WTC11 (cell line): ENCODE data around the gene ALG5. TPM values are rescaled to one million over a fixed set of nuclear protein-coding genes. Genes with fewer than 3 reads are reported as not detected.

Experiments
- ATAC-seq: fragments of 200-7000 bp; cut with Tn5 transposase; 2 replicates; pipeline ENCODE4 v1.10.0; 2021; ENCODE audit warnings: mild to moderate bottlenecking, moderate library complexity
- CTCF ChIA-PET: fragments of 300-600 bp; sonication (Branson Sonifier 250); formaldehyde crosslinking; loops from one replicate; lab custom pipeline; 2021; ENCODE audit warnings: antibody characterized with exemption; lab: Charles Lee
- POLR2A ChIA-PET: fragments of 350-600 bp; sonication (Branson Sonifier 250); formaldehyde crosslinking; loops from one replicate; lab custom pipeline; 2021; ENCODE audit warnings: antibody characterized with exemption; lab: Charles Lee
- DNase-seq: peaks from one replicate; pipeline ENCODE4 v3.0.0; 2021; ENCODE audit warnings: low spot score
- H3K27ac Mint-ChIP-seq: 2 replicates; pipeline ENCODE4 v1.8.0; 2021; ENCODE audit warnings: mixed read lengths
- H3K27me3 Mint-ChIP-seq: 2 replicates; pipeline ENCODE4 v1.8.0; 2021; ENCODE audit warnings: low read depth, mild to moderate bottlenecking, moderate library complexity, mixed read lengths
- H3K36me3 Mint-ChIP-seq: 2 replicates; pipeline ENCODE4 v1.8.0; 2021; ENCODE audit warnings: mixed read lengths
- H3K4me1 Mint-ChIP-seq: 2 replicates; pipeline ENCODE4 v1.8.0; 2022; ENCODE audit warnings: mixed read lengths
- H3K4me3 Mint-ChIP-seq: 2 replicates; pipeline ENCODE4 v1.8.0; 2021; ENCODE audit warnings: mild to moderate bottlenecking, moderate library complexity, mixed read lengths
- H3K9me3 Mint-ChIP-seq: 2 replicates; pipeline ENCODE4 v1.8.0; 2021; ENCODE audit warnings: mixed read lengths
- AFF4 ChIP-seq: sonication (generic); formaldehyde crosslinking; IDR thresholded peaks from 2 replicates; pipeline ENCODE4 v1.8.1; 2023; ENCODE audit warnings: mild to moderate bottlenecking, missing genetic modification reagents, borderline replicate concordance
- ARID4B ChIP-seq: sonication (generic); formaldehyde crosslinking; IDR thresholded peaks from 2 replicates; pipeline ENCODE4 v1.8.0; 2023; ENCODE audit warnings: missing genetic modification reagents, mild to moderate bottlenecking, borderline replicate concordance
- ATF3 ChIP-seq: sonication (generic); formaldehyde crosslinking; conservative IDR thresholded peaks from 2 replicates; pipeline ENCODE4 v1.8.1; 2022; ENCODE audit warnings: mild to moderate bottlenecking, missing genetic modification reagents
- ATF6 ChIP-seq: sonication (generic); formaldehyde crosslinking; IDR thresholded peaks from 2 replicates; pipeline ENCODE4 v1.8.1; 2023; ENCODE audit warnings: mild to moderate bottlenecking, missing genetic modification reagents
- CREB1 ChIP-seq: sonication (generic); formaldehyde crosslinking; IDR thresholded peaks from 2 replicates; pipeline ENCODE4 v1.8.0; 2023; ENCODE audit warnings: mild to moderate bottlenecking, missing genetic modification reagents
- E2F4 ChIP-seq: sonication (generic); formaldehyde crosslinking; IDR thresholded peaks from 2 replicates; pipeline ENCODE4 v1.8.1; 2022; ENCODE audit warnings: low read depth, mild to moderate bottlenecking, moderate library complexity, missing genetic modification reagents, borderline replicate concordance
- ERG ChIP-seq: fragments of 250-450 bp; sonication (Bioruptor Pico); IDR thresholded peaks from 2 replicates; pipeline ENCODE4 v1.8.0; 2021; ENCODE audit warnings: mild to moderate bottlenecking
- GRHL2 ChIP-seq: fragments of 250-450 bp; sonication (Bioruptor Pico); IDR thresholded peaks from 2 replicates; pipeline ENCODE4 v1.8.0; 2022; ENCODE audit warnings: mild to moderate bottlenecking, moderate library complexity; ENCODE audit not compliant: insufficient replicate concordance, severe bottlenecking
- IRF1 ChIP-seq: sonication (generic); formaldehyde crosslinking; IDR thresholded peaks from 2 replicates; pipeline ENCODE4 v1.8.0; 2023; ENCODE audit warnings: missing genetic modification reagents
- IRF2 ChIP-seq: sonication (generic); formaldehyde crosslinking; IDR thresholded peaks from 2 replicates; pipeline ENCODE4 v1.8.0; 2022; ENCODE audit warnings: low read depth, missing genetic modification reagents, borderline replicate concordance
- MAX ChIP-seq: sonication (generic); formaldehyde crosslinking; IDR thresholded peaks from 2 replicates; pipeline ENCODE4 v1.8.0; 2022; ENCODE audit warnings: mild to moderate bottlenecking, missing genetic modification reagents
- MLX ChIP-seq: sonication (generic); formaldehyde crosslinking; IDR thresholded peaks from 2 replicates; pipeline ENCODE4 v1.8.1; 2023; ENCODE audit warnings: mild to moderate bottlenecking, missing genetic modification reagents, moderate library complexity
- MXD4 ChIP-seq: fragments of 250-450 bp; sonication (Bioruptor Pico); IDR thresholded peaks from 2 replicates; pipeline ENCODE4 v1.8.0; 2021; ENCODE audit warnings: mild to moderate bottlenecking, moderate library complexity, borderline replicate concordance
- PREB ChIP-seq: sonication (generic); formaldehyde crosslinking; IDR thresholded peaks from 2 replicates; pipeline ENCODE4 v1.8.1; 2022; ENCODE audit warnings: mild to moderate bottlenecking, missing genetic modification reagents, moderate library complexity, borderline replicate concordance
- RORB ChIP-seq: fragments of 250-450 bp; sonication (Bioruptor Pico); IDR thresholded peaks from 2 replicates; pipeline ENCODE4 v1.9.0; 2021; ENCODE audit warnings: mild to moderate bottlenecking
- SMAD4 ChIP-seq: sonication (generic); formaldehyde crosslinking; IDR thresholded peaks from 2 replicates; pipeline ENCODE4 v1.8.0; 2022; ENCODE audit warnings: mild to moderate bottlenecking, missing genetic modification reagents
- total RNA-seq: library from RNA; stranded (reverse); gene quantifications from 3 replicates; pipeline ENCODE4 v1.2.3, GENCODE V29; 2021

The ALG5 gene
- total RNA-seq, 1 experiment from 2014 or later, result 18.4 TPM

- TF ChIP-seq CREB1 (CRISPR knock-in tag) (no peak), GRHL2 (CRISPR knock-in tag) (no peak), PREB (CRISPR knock-in tag) (no peak), MLX (CRISPR knock-in tag) (no peak), MAX (CRISPR knock-in tag) (no peak)
These were observed 86.2 kb downstream of the ALG5 start (continued) for GRCh38 chr13:36912973-36913372.

GRCh38 chr13:36912369-36912768 lies 86.8 kb downstream of the ALG5 start:
- ATAC-seq, result no peak
- H3K36me3 Mint-ChIP-seq, result no peaks in the 10 kb centered on the region
- no peak for TF ChIP-seq IRF2 (CRISPR knock-in tag)
- TF ChIP-seq ATF3 (CRISPR knock-in tag), result no peak
- no peak for TF ChIP-seq SMAD4 (CRISPR knock-in tag)
- TF ChIP-seq, all 79 proteins: peak for 0
- CTCF ChIA-PET, result no interaction called here
- no peak for DNase-seq
- H3K9me3 Mint-ChIP-seq, result no peaks in the 10 kb centered on the region
- no peaks in the 10 kb centered on the region for H3K4me1 Mint-ChIP-seq
- H3K4me3 Mint-ChIP-seq, result no peak overlapping the region
- POLR2A ChIA-PET, result no interaction called here
- H3K27ac Mint-ChIP-seq, result no peak overlapping the region
- peaks cover 12% of the 10 kb centered on the region for H3K27me3 Mint-ChIP-seq

- no peaks in the 10 kb centered on the region for H3K4me1 Mint-ChIP-seq
- no peaks in the 10 kb centered on the region for H3K9me3 Mint-ChIP-seq
- POLR2A ChIA-PET, result no interaction called here
- CTCF ChIA-PET, result no interaction called here
- no peak overlapping the region for H3K27ac Mint-ChIP-seq
- peaks cover 3% of the 10 kb centered on the region for H3K27me3 Mint-ChIP-seq
- no peak for DNase-seq
- H3K36me3 Mint-ChIP-seq, result no peaks in the 10 kb centered on the region
- ATAC-seq, result no peak
- no peak overlapping the region for H3K4me3 Mint-ChIP-seq
- TF ChIP-seq MXD4 (CRISPR knock-in tag), result no peak
- no peak for TF ChIP-seq ATF6 (CRISPR knock-in tag)
- no peak for TF ChIP-seq E2F4
- TF ChIP-seq AFF4 (CRISPR knock-in tag), result no peak
- no peak for TF ChIP-seq ARID4B (CRISPR knock-in tag)
- no peak for TF ChIP-seq IRF1 (CRISPR knock-in tag)
- no peak for TF ChIP-seq RORB (CRISPR knock-in tag)
- TF ChIP-seq ERG, result no peak
These were observed 88.6 kb downstream of the ALG5 start for GRCh38 chr13:36910545-36910944.
